Brain pericyte (primary cell): ENCODE measurements around the gene RNMT.

Experiments used
- DNase-seq: peaks from one replicate; pipeline ENCODE4 v3.0.0-alpha.2; 2012; ENCODE audit warnings: low read depth, low spot score

RNMT gene

GRCh38 chr18:13810950-13811485, 84.5 kb downstream of the RNMT start:
- no peak for DNase-seq

DNA sequence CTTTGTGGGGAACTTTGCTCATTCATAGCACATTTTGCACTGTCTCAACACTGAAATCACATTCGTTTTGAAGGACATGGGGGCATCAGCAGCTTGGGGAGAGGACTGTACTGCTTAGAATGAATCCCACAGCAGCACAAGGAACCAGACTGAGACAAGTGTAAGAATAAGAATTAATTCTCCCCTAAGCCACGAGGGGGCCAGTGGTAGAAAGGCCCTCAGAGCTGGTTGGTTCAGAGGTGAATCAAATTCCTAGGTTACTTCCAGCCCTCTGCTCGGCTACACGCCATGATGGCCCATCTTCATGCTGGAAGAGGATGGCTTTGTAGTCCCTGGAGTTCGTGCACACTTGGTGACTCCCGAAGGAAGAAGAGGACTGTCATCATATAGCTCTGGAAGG, 85.5 kb downstream of the RNMT start:
- no peak for DNase-seq

DNA sequence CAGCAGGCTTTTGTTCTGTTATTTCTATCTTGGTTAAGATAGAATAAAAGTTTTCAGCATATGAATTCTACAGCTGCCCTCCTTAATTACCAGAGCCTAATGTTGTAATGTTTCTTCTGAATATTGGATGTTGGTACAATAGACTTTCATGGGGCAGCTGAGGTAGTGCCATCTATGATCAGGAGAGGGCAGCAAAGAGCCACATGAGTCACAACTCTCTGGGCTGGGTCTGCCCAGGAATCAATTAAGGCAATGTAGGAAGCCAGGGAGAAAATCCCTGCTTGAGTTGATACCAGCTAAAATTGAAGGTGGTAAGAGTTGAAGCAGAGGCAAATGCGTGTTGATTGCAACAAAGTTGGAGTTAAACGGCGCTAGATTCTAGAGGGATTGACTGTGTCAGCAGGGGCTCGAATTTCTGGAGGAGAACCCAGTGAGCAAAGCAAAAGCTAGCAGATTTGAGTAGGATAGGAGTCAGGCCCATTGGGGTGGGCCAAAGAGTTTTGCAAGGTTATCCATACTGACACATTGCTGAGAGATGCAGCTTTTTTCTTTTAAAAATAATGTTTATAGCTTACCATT, 86.9 kb downstream of the RNMT start:
- peak; percentile 5 for DNase-seq
